ENCODE data around the gene MYO3B.

DNA sequence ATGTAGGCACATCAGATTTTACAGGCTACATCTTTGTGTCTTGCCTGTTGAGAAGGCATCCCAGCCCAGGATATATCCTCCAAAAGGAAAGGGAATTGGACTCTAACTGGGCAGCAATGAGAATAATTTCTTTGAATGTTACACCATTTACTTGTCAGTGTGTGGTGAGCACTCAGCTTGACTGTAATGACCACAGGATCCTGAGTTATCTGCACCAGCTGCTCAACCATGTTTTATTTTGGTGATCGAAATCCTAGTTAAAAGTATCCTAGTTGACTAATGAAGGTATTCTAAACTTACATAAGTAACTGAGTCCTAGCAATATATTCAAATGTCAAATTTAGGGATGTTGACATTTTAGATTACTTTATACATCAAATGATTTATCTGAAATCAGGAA, 123.0 kb downstream of the MYO3B start:
- TF ChIP-seq, protein P1, sequence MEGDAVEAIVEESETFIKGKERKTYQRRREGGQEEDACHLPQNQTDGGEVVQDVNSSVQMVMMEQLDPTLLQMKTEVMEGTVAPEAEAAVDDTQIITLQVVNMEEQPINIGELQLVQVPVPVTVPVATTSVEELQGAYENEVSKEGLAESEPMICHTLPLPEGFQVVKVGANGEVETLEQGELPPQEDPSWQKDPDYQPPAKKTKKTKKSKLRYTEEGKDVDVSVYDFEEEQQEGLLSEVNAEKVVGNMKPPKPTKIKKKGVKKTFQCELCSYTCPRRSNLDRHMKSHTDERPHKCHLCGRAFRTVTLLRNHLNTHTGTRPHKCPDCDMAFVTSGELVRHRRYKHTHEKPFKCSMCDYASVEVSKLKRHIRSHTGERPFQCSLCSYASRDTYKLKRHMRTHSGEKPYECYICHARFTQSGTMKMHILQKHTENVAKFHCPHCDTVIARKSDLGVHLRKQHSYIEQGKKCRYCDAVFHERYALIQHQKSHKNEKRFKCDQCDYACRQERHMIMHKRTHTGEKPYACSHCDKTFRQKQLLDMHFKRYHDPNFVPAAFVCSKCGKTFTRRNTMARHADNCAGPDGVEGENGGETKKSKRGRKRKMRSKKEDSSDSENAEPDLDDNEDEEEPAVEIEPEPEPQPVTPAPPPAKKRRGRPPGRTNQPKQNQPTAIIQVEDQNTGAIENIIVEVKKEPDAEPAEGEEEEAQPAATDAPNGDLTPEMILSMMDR (IDR thresholded peaks at IDR 0.05): no peak
- no peak for TF ChIP-seq POLR2A (IDR thresholded peaks at IDR 0.05)
